Measurements from ENCODE around the gene LRRC74A.

Gene LRRC74A

DNA sequence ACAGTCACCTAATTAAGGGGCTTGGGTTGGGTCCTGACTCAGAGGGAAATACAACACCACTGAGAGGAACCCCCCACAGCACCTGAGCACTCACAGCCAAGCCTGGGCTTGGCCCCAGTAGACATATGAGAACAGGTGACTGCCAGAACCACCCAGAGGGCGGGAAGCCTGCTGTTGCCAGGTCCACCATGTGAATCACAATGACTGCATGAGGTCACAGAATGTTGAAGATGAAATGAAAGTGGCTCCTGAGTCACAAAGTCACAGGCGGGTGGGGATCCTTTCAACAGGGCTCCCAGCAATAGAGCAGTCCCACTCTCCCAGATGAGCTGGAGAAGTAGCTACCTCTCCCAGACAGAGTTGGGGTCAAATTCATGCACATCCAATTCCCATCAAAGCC lies at the start of gene LRRC74A:
Gene LRRC74A, plus strand, starts transcription at position 287 of the 400 bp plus-strand sequence. CDS start 290 bp downstream, outside the sequence.
- DNase-seq (ENCODE audit: low spot score), result no peak

DNA sequence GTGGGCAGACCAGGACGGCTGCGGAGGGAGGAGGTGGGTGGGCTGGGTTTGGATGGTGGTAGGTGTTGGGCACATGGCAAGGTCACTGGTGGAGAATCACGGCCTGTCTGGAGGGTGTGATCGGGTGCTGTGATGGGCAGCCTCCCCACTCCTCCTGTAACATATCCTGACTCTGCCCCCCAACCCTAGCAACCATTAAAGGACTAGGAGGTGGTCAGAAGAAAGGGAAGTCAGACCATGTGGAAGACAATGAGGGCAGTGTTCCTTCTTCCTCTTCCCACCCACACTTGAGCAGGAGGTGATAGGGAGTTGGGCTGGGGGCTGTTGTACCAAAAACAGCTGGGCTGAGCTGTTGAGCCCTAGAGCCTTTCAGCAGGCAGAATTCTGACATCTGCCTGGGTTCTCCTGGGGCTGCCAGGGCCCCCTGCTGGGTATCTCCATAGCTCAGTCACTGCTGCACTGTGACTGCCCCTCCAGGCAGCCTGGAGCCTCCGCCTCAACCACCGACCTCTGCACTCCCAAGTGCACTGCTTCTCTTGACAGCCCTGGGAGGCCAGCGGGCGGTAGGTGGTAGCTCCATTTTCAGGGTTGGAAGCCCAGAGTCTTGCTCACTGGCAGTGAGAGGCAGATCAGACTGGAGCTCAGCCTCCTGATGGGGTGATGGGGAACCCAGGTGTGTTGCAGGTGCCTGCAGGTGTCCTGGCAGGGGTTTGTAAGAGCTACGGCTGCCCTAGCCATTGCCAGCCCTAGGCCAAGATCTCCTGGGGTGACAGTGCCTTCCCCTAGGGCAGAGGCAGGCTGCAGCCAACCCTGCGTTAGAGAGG lies 49.6 kb upstream of the LRRC74A start:
- no peak for DNase-seq (ENCODE audit: low spot score)

DNA sequence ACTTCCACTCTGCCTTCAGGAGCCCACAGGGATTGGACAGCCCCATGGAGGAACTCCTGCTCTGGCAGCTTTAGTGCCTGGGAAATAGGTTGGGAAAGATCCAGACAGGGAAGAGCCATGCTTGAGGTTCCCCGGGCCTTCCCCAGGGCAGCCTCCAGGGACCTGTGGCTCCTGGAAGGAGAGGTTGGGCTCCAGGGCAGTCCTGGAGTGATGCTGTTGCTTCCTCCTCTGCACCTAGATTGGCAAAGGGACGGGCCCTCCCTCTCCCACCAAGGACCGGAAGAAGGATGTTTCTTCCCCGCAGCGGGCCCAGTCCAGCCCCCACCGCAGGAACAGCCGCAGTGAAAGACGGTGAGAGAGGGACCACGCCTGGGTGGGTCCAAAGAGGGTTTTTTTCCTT lies 48.5 kb upstream of the LRRC74A start:
- no peak for DNase-seq (ENCODE audit: low spot score)

DNA sequence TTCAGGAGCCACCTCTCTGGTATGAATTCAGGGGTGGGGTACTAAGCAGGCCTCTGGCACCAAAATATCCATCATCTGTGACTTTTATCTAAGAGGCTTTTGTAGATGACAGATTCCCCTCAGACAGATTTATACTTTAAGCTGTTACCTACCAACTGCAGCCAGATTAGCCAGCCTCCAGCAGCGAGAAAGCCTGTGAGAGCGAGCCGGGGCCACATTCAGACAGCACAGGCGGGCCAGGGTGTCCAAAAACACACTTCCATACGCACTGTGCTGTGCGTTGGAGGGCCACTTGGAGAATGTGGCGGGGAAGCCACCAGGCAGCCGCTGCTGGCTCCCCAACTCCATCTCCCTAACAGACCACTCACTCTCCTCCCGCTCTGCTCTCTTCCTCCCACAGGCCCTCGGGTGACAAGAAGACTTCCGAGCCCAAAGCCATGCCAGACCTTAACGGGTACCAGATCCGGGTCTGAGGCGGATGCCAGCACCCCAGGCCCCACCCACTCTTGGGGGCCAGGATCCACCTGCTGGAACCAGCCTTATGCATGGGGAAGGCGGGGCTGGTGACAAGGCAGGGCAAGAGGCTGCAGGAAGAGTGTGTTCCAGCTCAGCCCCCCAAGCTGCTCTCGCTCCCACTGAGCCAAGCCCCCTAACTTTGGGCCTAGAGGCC lies 47.5 kb upstream of the LRRC74A start:
- DNase-seq (ENCODE audit: low spot score), result no peak

DNA sequence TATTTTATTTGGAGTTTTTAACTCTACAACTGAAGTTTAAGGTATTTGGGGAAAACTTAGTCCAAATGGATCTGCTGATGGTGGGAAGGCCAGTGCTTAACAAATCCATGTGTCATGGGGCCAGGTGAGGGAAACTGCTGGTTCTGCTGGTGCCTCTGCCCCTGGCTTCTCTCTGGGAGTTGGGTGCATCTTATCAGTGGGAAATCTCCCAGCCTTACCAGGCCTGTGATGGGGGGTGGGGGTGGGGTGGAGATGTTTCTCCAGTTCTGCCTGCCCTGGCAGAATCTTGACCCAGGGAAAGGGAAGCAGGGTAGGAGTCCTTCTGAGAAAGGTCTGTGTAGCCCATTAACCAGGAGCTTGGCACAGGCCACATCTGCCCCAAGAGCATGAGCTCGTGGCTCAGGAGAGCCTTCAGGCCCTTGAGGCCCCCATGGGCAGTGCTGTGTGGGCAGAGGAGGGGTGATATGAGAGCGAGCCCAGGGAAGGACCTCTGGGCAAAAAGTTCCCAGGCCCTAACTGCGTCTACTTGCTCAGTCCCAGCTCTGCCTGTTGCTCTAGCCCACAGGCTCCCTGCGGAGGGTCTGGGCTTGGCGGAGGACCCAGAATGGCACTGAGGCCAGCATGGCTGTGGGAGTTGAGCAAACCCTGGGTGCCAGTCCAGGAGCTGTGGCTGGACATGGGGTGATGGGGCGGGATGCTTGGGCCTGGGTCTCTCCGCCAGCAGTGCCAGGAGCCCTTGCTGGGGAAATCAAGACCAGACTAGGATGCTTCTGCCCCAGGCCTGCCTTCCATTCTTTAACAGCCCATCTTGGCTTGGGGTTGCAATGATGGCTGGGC lies 46.8 kb upstream of the LRRC74A start:
- DNase-seq (ENCODE audit: low spot score), result no peak

DNA sequence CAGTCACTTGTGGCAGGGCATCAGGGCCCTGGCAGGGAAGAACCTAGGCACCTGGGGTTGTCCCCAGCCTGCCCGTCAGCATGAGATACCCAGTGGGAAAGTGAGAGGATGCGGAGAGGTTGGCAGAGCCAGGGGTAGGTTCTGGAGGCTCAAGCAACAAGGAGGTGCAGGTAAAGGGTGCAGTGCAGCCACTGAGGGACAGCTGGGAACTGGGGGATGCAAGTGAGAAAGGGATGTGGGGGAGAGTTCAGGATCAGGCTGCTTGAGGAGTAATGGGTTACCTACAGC lies 46.2 kb upstream of the LRRC74A start:
- no peak for DNase-seq (ENCODE audit: low spot score)

DNA sequence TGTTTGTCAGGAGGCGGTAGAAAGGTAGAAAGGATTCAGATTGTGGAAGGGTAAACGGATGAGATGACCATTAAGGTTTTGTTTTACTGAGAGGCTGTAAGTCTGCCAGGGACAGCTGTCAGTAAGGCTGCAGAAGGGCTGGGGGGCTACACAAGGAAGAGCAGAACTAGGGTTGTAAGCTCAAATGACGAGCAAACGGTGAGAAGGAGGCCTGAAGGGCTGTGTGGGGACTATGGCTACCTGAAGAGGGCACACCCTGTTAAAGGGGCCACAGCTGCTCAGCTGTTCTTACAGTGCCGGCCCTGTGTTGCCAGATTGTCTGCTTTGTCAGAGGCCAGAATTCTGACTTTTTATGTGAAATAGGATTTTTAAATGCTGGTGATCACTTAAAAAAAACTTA lies 45.8 kb upstream of the LRRC74A start:
- no peak for DNase-seq (ENCODE audit: low spot score)

DNA sequence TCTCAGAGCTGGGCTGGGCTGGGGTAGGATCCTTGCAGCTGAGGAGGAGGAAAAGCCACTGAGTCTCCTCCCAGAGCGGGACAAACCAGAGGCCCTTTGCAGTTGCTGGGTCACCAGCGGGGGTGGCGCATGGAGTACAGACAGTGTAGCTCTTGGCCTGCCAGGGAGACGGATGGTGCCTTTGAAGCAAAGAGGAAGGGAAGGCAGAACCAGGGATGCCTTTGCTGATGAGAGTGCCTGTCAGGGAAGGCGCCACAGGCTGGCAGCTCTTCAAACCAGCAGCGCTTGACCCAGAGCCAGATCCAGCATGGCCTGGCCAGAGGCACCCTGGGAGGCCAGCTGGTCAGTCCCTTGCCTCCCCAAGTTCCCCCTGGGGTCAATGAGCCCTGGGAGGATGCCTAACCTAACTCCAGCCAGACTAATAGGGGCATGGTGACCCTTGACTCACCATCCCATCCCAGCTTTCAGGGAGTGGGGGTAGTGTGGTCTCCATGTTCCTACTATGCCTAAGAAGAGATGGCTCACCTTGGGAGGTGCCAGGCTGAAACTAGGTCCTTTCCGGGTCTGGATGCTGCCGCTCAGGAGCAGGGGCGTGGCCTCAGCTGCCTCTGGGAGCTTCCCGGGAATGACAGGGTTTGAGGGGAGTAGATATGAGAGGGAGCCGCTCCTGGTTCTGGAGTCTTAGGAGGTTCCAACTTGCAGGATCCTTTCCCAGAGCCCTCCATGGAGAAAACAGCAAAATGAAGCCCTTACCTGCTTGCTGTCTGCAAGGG lies 45.1 kb upstream of the LRRC74A start:
- DNase-seq (ENCODE audit: low spot score), result no peak

DNA sequence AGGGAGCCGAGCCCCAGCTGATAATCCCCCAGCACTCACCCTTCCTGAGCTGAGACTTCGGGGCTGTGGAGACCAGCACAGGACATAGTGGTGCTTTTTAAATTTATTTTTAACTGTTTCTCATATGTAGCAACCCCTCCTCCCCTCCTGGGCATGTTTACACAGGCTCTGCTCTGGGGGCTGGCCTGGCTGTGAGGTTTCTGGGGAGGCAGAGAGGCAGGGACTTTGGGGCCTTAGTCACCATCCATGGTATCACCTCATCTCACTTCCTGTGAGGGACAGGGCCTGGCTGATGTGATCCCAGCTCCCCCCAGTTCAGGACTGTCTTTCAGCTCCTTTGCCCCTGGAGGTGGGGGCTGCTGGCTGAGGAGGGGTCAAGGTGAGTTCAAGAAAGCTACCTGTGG lies 44.6 kb upstream of the LRRC74A start:
- no peak for DNase-seq (ENCODE audit: low spot score)

DNA sequence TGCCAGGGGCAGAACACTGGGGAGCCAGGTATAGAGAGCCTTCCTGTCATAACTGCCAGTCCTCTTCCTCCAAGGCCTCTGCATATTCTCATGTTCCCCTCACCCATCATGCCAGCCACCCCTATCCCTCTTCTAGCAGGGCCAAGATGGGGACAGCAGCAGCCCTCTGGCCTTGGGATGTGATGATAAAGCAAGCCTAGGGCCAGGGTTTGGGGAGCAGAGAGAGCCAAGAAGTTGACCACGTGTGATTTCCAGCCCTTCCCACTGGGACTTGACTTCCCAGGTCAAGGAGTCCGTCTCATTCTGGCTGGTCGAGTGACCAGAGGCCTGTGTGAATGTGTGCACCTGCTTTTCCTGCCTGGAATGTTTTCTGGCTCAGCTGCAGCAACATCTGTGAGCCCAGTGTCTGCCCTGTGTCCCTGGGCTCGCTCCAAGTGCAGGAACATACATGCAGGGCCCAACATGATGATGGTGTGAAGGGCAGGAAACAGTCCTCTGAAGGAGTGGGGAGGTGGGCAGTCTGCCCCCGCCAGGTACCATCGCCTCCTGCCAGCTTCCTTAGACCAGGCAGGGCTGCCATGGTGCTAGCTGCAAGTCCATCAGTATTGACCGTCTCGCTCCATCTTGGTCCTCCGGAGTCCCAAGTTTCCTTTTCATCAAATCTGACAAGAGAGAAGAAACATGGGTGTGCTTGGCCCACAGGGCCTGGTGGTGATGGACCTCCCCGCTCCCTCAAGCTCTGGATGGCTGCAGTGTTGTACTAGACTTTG lies 43.9 kb upstream of the LRRC74A start:
- DNase-seq (ENCODE audit: low spot score), result no peak

DNA sequence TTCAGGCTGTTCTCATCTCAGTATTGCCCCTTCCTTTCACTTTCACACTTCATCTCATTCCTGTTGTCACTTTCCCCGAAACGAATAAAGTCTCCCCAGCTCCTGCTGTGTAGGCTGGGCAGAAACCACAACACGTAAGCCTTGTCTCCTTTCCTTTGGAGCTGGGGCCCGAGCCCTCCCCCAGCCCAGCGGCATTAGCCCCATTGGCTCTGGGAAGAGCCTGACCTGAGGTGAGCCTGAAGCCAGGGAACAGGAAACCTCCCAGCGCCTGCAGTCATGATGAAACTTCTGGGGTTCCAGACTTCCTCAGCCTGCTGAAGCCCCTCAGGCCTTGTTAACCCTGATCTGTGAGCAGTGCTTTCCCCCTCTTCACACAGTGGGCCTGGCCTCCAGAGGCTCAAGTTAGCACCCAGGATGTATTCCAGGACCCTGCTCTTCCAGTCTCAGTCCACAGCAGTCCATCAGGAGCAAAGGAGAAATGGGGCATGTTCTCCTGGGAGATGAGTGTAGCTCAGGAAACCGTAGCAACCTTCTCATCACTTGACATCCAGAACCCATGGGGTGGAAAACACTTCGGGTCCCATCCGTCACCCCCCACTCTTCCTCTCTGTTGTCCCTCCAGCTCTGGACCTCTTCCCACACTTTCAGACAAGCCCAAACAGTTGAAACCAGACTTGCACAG lies 43.2 kb upstream of the LRRC74A start:
- no peak for DNase-seq (ENCODE audit: low spot score)

DNA sequence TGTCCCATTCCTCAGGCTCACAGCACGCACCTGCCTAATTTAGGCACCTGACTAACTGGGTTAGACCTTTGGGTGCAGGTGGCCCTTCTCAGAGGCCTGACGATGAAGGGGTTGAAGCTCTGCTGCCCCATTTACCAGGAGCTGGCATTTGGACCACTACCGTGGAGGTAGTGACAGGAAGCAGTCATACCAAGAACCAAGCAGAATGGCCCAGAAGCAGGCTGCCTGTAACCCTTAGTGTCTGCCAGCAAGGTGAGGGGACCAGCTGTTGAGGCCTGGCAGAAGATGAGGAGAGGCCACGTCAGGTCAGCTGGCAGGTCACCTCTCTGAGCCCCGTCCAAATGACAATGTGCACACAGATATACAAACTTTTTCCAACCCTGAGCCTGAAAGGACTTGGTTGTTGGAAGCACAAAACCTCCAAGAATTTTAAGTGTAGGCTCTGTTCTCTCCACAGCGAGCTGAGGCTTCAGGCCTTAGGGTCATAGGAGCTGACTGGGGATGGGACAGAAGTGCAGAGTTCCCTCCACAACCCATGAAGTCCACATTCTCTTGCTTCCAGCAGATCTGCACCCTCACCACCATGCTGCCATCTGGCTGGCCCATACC lies 41.8 kb upstream of the LRRC74A start:
- no peak for DNase-seq (ENCODE audit: low spot score)

DNA sequence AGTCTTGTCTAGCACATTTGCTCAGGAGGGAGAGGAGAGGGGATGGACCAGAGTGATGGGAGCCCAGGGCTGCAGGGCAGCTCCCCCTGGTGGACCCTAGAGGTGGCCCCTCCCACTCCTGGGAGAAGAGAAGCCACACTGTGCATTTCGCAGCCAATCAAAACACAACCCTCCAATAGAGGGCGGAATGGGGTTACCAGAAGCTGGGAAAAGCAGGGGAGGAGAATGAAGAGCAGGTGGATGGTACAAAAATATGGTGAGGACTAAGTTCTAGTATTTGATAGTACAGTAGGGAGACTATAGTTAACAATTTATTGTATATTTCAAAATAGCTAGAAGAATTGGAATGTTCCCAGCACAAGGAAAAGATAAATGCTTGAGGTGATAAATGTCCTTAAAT lies 41.3 kb upstream of the LRRC74A start:
- peak; percentile 66 for DNase-seq (ENCODE audit: low spot score)

DNA sequence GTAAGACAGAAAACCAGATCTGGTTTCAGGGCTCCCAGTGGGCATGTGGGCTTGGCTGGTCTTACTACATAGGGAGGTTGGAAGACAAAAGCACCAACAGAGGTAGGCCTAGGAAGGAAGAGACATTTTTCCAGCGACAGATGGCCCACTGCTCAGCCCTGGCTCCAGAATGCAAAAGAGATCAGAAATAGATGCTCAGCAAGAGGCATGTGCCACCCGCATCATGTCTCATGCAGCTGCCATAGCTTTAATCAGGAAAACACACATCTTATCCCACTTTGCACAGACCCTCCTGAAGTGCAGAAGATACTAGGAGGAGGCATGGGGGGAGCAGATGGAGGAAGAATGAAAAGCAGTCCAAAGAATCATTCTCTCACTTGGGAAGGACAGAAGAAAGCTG lies 39.6 kb upstream of the LRRC74A start:
- DNase-seq (ENCODE audit: low spot score), result no peak

DNA sequence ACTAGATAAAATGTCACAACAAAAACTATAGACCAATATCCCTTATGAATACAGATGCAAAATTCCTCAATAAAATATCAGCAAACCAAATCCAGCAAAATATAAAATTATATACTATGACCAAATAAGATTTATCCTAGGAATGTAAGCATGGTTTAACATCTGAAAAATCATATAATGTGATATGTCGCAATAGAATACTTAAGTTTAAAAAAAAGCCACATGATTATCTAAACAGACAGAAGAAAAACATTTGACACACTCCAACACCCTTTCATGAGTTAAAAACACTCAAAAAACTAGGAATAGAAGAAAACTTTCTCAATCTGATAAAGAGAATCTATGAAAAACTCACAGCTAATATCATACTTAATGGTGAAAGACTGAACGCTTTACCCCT lies 33.8 kb upstream of the LRRC74A start:
- no peak for DNase-seq (ENCODE audit: low spot score)

DNA sequence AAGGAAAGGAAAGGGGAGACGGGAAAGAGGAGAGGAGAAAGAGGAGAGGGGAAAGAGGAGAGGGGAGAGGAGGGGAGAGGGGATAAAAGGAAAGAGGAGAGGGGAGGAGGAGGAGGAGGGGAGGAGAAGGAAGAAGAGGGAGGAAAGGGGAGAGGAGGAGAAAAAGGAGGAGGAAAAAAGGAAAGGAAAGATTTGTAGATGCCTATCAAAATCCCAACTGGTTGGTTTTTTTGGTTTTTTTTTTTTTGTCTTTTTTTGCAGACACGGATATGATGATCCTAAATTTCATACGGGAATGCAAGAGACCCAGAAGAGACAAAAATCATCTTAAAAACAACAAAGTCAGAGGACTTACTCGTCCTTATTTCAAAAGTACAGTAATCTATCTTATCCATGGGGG lies 32.9 kb upstream of the LRRC74A start:
- no peak for DNase-seq (ENCODE audit: low spot score)

DNA sequence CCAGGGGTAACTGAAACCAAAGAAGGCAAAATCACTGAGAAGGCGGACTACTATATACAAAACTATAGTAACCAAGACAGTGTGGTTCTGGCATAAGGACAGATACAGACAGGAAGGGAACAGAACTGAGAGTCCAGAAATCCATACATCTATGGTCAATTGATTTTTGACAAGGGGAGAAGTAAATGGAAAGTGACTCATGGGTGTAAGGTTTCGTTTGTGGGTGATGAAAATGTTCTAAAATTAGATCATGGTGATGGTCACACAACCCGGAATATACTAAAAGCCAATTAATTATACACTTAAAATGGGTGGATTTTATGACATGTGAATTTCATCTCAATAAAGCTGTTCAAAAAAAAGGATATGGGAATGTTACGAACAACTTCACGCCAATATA lies 32.3 kb upstream of the LRRC74A start:
- no peak for DNase-seq (ENCODE audit: low spot score)

DNA sequence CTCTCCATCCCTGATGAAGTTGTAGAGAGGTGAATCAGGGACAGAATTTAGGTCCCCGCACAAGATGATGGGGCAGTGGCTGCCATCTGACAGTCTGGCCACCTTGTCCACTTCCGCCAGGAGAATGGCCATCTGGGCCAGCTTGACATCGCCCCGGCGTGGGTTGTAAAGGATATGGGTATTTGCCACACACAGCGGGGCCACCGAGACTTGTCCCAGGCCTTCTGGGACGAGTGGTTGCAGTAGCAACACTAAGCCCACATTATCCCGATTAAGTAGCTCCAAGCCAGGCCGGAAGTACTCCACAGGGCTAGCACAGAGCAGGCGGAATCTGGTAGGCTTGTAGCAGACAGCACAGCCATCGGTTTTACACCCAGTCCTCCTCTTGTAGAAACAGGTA lies 19.8 kb upstream of the LRRC74A start:
- DNase-seq (ENCODE audit: low spot score), result no peak

DNA sequence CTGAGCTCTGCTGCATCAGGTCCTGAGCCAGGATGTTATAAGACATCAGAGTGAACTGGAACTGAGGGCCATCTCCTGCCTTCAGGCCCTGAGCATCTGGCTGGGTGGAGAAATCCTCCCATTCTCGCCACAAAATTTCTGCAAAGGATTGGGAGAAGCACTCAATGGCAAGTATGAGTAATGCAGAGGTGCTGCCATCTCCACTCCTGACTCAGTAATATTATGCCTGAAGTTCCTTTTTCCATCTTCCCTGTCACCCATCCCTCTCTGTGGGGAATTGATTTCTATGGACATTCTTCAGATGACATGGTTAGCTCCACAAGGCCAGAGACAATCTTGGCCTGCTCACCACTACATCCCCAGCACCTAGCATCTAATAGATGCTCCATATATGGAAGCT lies 18.2 kb upstream of the LRRC74A start:
- DNase-seq (ENCODE audit: low spot score), result no peak

DNA sequence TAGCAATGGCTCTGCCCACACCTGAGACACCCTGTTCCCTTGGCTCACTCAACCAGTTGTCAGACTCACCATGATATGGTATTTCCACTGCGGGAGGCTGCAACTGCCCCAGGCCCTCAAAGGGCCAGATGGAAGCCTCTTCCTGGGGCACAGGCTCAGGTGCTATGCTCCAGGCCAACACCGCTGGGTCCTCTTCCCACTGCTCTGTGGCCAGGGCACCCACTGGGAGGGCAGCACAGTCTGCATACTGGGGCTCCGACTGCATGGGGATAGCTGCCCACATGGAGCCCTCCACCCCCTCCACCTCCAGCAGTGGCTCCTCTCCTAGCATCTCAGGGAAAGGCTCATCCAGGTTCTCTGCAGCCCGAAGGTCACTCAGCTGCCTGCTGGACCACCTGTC lies 17.2 kb upstream of the LRRC74A start:
- no peak for DNase-seq (ENCODE audit: low spot score)

DNA sequence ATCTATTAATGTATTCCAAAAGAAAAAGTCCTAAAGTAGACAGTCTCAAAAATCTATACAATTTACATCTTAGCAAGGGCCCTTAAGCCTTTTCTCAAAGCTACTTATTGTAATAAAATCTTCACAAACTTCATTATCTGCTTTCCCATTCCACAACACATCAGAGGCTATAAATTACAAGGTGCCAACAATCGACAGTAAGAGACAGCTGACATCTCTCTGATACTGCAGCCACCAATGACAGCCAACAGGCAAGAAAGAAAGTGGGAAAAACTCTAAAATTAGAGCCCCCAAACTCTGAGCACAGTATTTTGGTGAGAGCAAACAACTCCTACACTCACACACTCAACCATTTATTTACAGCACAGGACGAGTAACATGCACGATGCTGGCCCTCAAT lies 15.7 kb upstream of the LRRC74A start:
- DNase-seq (ENCODE audit: low spot score), result no peak

Data from CD4-positive, alpha-beta T cell treated with Interleukin-15 for 4 hours (primary cell).